ENCODE data around the gene TP53RK.

Gene TP53RK

DNA sequence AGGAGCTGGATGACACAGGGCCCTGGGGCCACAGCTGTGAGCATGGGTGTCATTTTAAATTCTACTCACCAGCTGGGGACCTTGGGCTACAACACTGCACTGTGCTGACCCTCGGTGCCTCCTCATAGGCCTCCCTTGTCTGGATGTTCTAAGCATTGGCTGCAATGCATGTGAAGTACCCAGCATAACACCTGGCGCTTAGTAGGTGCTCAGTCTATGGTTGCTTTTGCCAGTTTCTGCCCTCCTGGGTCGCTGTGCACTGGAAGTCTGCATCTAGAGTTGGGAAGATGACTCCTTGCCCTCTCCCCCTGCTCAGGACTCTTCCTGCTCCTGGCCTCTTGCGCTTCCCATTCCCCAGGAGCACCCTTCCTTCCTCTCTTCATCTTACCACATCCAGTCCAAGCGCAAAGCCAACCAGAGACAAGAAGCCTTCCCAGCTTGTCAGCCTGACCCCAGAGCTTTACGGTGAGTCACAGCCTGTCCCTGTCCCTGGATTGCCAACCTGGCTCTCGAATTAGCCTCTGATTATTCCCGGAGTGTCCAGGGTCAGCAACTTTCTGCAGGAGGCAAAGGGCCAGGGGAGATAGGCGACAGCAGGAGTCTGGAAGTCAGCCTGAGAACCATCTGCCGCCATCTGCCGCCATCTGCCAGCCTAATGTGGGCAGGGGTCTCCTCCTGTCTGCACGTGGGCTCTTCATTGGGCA, 46.8 kb downstream of the TP53RK start:
- DNase-seq (ENCODE audit: low read depth), result no peak
- no peak overlapping the region for H3K4me3 ChIP-seq (ENCODE audit: low read length)
- no peak for TF ChIP-seq CTCF (conservative IDR thresholded peaks at IDR 0.05; ENCODE audit: low read length)

GRCh38 chr20:46641424-46641823, 47.8 kb downstream of the TP53RK start:
- no peak for DNase-seq (ENCODE audit: low read depth)
- no peak for TF ChIP-seq CTCF (conservative IDR thresholded peaks at IDR 0.05; ENCODE audit: low read length)
- no peak overlapping the region for H3K4me3 ChIP-seq (ENCODE audit: low read length)

GRCh38 chr20:46640536-46641311, 48.5 kb downstream of the TP53RK start:
- no peak for TF ChIP-seq CTCF (conservative IDR thresholded peaks at IDR 0.05; ENCODE audit: low read length)
- H3K4me3 ChIP-seq (ENCODE audit: low read length), result no peak overlapping the region
- no peak for DNase-seq (ENCODE audit: low read depth)

- no peak for TF ChIP-seq CTCF (conservative IDR thresholded peaks at IDR 0.05; ENCODE audit: low read length)
- DNase-seq (ENCODE audit: low read depth), result no peak
- H3K4me3 ChIP-seq (ENCODE audit: low read length), result no peak overlapping the region
Observed at GRCh38 chr20:46640044-46640443, 49.2 kb downstream of the TP53RK start.

GRCh38 chr20:46639587-46639986, 49.7 kb downstream of the TP53RK start:
- H3K4me3 ChIP-seq (ENCODE audit: low read length), result no peak overlapping the region
- no peak for TF ChIP-seq CTCF (conservative IDR thresholded peaks at IDR 0.05; ENCODE audit: low read length)
- no peak for DNase-seq (ENCODE audit: low read depth)

DNA sequence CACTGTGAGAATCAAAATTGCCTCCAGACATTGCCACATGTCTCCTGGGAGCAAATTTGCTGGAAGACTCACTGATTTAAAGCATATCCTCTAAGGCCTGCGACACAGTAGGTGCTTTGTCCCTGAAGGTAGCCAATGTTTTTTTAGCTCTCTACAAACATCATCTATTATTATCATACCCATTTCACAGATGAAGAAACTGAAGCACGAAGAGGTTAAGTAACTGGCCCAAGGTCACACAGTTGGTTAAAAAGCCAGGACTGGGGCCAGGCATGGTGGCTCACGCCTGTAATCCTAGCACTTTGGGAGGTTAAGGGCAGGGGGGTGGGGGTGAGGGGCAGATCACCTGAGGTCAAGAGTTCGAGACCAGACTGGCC, 50.4 kb downstream of the TP53RK start:
- H3K4me3 ChIP-seq (ENCODE audit: low read length), result no peak overlapping the region
- DNase-seq (ENCODE audit: low read depth), result no peak
- TF ChIP-seq CTCF (conservative IDR thresholded peaks at IDR 0.05; ENCODE audit: low read length), result no peak
